IMR-90 (cell line): ENCODE results near the gene NDUFB11. TPM values are rescaled to one million over a fixed set of nuclear protein-coding genes. Genes with fewer than 3 reads are reported as not detected.

Experiments
- ATAC-seq: fragments of 200-7000 bp; cut with Tn5 transposase; 2 replicates; pipeline ENCODE4 v1.9.1; 2020; ENCODE audit warnings: low read depth, mild to moderate bottlenecking, moderate library complexity
- BruUV-seq: library from RNA; stranded (reverse); fragments of 400-500 nt; replicated peaks from 2 replicates; lab custom pipeline; 2021; lab: Mats Ljungman, UMichigan
- CTCF ChIA-PET: fragments of 300-600 bp; formaldehyde crosslinking; extraction: SDS; loops from one replicate; lab custom pipeline; 2021; ENCODE audit warnings: antibody characterized with exemption; lab: Yijun Ruan, JAX
- POLR2A ChIA-PET: fragments of 300-600 bp; sonication (Branson Sonifier 250); formaldehyde crosslinking; loops from one replicate; lab custom pipeline; 2022; ENCODE audit warnings: antibody characterized with exemption; ENCODE audit not compliant: unreplicated experiment; lab: Charles Lee
- DNase-seq: peaks from one replicate; pipeline ENCODE4 v3.0.0; 2013
- H2AFZ ChIP-seq: replicated peaks from 2 replicates; pipeline ENCODE3; 2013; ENCODE audit warnings: low read length, mild to moderate bottlenecking; ENCODE audit not compliant: poor library complexity
- H2AK5ac ChIP-seq: 2 replicates; pipeline ENCODE4 v1.6.1; 2013; ENCODE audit warnings: low read depth, low read length, inconsistent platforms
- H2AK9ac ChIP-seq: replicated peaks from 2 replicates; pipeline ENCODE3; 2013; ENCODE audit warnings: mild to moderate bottlenecking, low read depth, low read length, moderate library complexity; ENCODE audit not compliant: poor library complexity
- H2BK120ac ChIP-seq: 2 replicates; pipeline ENCODE4 v1.6.1; 2013; ENCODE audit warnings: low read depth, low read length, inconsistent platforms
- H2BK15ac ChIP-seq: 3 replicates; pipeline ENCODE4 v1.6.1; 2013; ENCODE audit warnings: low read depth, low read length, inconsistent platforms
- H2BK20ac ChIP-seq: 2 replicates; pipeline ENCODE4 v1.6.1; 2013; ENCODE audit warnings: low read depth, mild to moderate bottlenecking, inconsistent platforms, low read length, moderate library complexity
- H2BK5ac ChIP-seq: 2 replicates; pipeline ENCODE4 v1.6.1; 2013; ENCODE audit warnings: mild to moderate bottlenecking, low read depth, low read length, inconsistent platforms; ENCODE audit not compliant: poor library complexity, severe bottlenecking
- H3K14ac ChIP-seq: replicated peaks from 2 replicates; pipeline ENCODE4 v1.6.1; 2013; ENCODE audit warnings: low read depth, low read length, inconsistent platforms
- H3K18ac ChIP-seq: 2 replicates; pipeline ENCODE4 v1.6.1; 2013; ENCODE audit warnings: low read depth, low read length, control low read depth
- H3K23ac ChIP-seq: 2 replicates; pipeline ENCODE4 v1.6.1; 2013; ENCODE audit warnings: low read depth, low read length, inconsistent platforms
- H3K27ac ChIP-seq: 2 replicates; pipeline ENCODE4 v1.5.1; 2013; ENCODE audit warnings: mild to moderate bottlenecking, control low read depth, low read length; ENCODE audit not compliant: insufficient read depth
- H3K27me3 ChIP-seq: 2 replicates; pipeline ENCODE4 v1.6.1; 2013; ENCODE audit warnings: low read length; ENCODE audit not compliant: control insufficient read depth, insufficient read depth
- H3K36me3 ChIP-seq: 2 replicates; pipeline ENCODE4 v1.6.1; 2013; ENCODE audit warnings: low read length, mixed read lengths; ENCODE audit not compliant: control insufficient read depth, insufficient read depth
- H3K4ac ChIP-seq: 2 replicates; pipeline ENCODE4 v1.6.1; 2013; ENCODE audit warnings: low read depth, low read length, inconsistent platforms
- H3K4me1 ChIP-seq: 2 replicates; pipeline ENCODE4 v1.6.1; 2013; ENCODE audit warnings: low read length, mixed read lengths; ENCODE audit not compliant: control insufficient read depth, insufficient read depth
- H3K4me2 ChIP-seq: 2 replicates; pipeline ENCODE4 v1.6.1; 2013; ENCODE audit warnings: low read depth, mild to moderate bottlenecking, control low read depth, low read length, moderate library complexity
- H3K4me3 ChIP-seq: 2 replicates; pipeline ENCODE4 v1.5.1; 2013; ENCODE audit warnings: low read depth, mild to moderate bottlenecking, control low read depth, low read length, moderate library complexity; ENCODE audit not compliant: insufficient read depth
- H3K56ac ChIP-seq: 2 replicates; pipeline ENCODE4 v1.6.1; 2013; ENCODE audit warnings: low read length, inconsistent platforms; ENCODE audit not compliant: insufficient read depth; ENCODE audit errors: extremely low read depth
- H3K79me1 ChIP-seq, 2 experiments: 2 replicates each; pipeline ENCODE4 v1.6.1; 2013; ENCODE audit warnings: low read length in 2 of 2, inconsistent platforms in 1 of 2, low read depth in 1 of 2
- H3K9ac ChIP-seq: 2 replicates; pipeline ENCODE4 v1.6.1; 2013; ENCODE audit warnings: low read depth, low read length, control low read depth
- H3K9me1 ChIP-seq: 2 replicates; pipeline ENCODE4 v1.6.1; 2013; ENCODE audit warnings: low read length, inconsistent platforms; ENCODE audit not compliant: insufficient read depth
- H3K9me3 ChIP-seq: 2 replicates; pipeline ENCODE4 v1.6.1; 2013; ENCODE audit warnings: low read length; ENCODE audit not compliant: control insufficient read depth, insufficient read depth
- H4K20me1 ChIP-seq: 2 replicates; pipeline ENCODE4 v1.6.1; 2013; ENCODE audit warnings: low read length, inconsistent platforms; ENCODE audit not compliant: insufficient read depth
- H4K5ac ChIP-seq: 2 replicates; pipeline ENCODE4 v1.6.1; 2013; ENCODE audit warnings: mild to moderate bottlenecking, low read depth, low read length, control low read depth
- H4K8ac ChIP-seq, 2 experiments: 2 replicates each; pipeline ENCODE4 v1.6.1; 2013; ENCODE audit warnings: low read depth in 2 of 2, low read length in 2 of 2, control low read depth in 1 of 2, inconsistent platforms in 1 of 2
- H4K91ac ChIP-seq: 2 replicates; pipeline ENCODE4 v1.6.1; 2013; ENCODE audit warnings: low read depth, low read length, inconsistent platforms; ENCODE audit not compliant: insufficient read depth
- BHLHE40 ChIP-seq: fragments of 150-350 bp; IDR thresholded peaks from 2 replicates; pipeline ENCODE4 v1.6.1; 2016; ENCODE audit warnings: mild to moderate bottlenecking, low read depth, low read length
- CEBPB ChIP-seq: IDR thresholded peaks from 2 replicates; pipeline ENCODE4 v1.6.1; 2012; ENCODE audit warnings: low read depth, low read length, improper control_type of control experiment
- CHD1 ChIP-seq: IDR thresholded peaks from 2 replicates; pipeline ENCODE4 v1.6.1; 2012; ENCODE audit warnings: low read depth, low read length, improper control_type of control experiment
- MAFK ChIP-seq: IDR thresholded peaks from 2 replicates; pipeline ENCODE4 v1.6.1; 2012; ENCODE audit warnings: low read depth, low read length, improper control_type of control experiment
- MAZ ChIP-seq: IDR thresholded peaks from 2 replicates; pipeline ENCODE4 v1.6.1; 2012; ENCODE audit warnings: low read depth, mild to moderate bottlenecking, low read length, improper control_type of control experiment, moderate library complexity, borderline replicate concordance
- MXI1 ChIP-seq: IDR thresholded peaks from 2 replicates; pipeline ENCODE4 v1.6.1; 2012; ENCODE audit warnings: low read depth, mild to moderate bottlenecking, low read length, moderate library complexity, borderline replicate concordance
- NFE2L2 ChIP-seq: fragments of 150-350 bp; IDR thresholded peaks from 2 replicates; pipeline ENCODE4 v1.6.1; 2016; ENCODE audit warnings: low read depth, mild to moderate bottlenecking, low read length
- POLR2A ChIP-seq: IDR thresholded peaks from 2 replicates; pipeline ENCODE4 v1.6.1; 2012; ENCODE audit warnings: mild to moderate bottlenecking, low read depth, low read length
- RAD21 ChIP-seq: IDR thresholded peaks from 2 replicates; pipeline ENCODE4 v1.6.1; 2012; ENCODE audit warnings: low read length, improper control_type of control experiment
- RCOR1 ChIP-seq: IDR thresholded peaks from 2 replicates; pipeline ENCODE4 v1.6.1; 2012; ENCODE audit warnings: mild to moderate bottlenecking, low read length, improper control_type of control experiment; ENCODE audit not compliant: insufficient replicate concordance
- RFX5 ChIP-seq: IDR thresholded peaks from 2 replicates; pipeline ENCODE4 v1.8.0; 2012; ENCODE audit warnings: low read depth, mild to moderate bottlenecking, low read length, moderate library complexity
- SMC3 ChIP-seq: fragments of 150-350 bp; IDR thresholded peaks from 2 replicates; pipeline ENCODE4 v1.6.1; 2016; ENCODE audit warnings: low read depth, mild to moderate bottlenecking, antibody characterized with exemption, low read length, moderate library complexity
- WGBS, 2 experiments: methylation state at CpG; one replicate each; pipeline versions ENCODE4 v1.1.5 to v1.1.7; 2013; ENCODE audit warnings: missing lambda C conversion rate in 2 of 2; ENCODE audit not compliant: insufficient read length in 1 of 2; ENCODE audit errors: extremely low coverage in 2 of 2; 5-methylcytosine and 5-hydroxymethylcytosine counted together
- dilution Hi-C: fragments of 300-500 bp; cut with HindIII; formaldehyde crosslinking; loops from one replicate; pipeline ENCODE4 v1.14.3; 2018; ENCODE audit warnings: low sequenced_read_pairs; ENCODE audit not compliant: unreplicated experiment
- in situ Hi-C: fragments of 300-500 bp; cut with MboI; formaldehyde crosslinking; loops from 3 replicates; pipeline ENCODE4 v1.14.3; 2019; ENCODE audit warnings: low sequenced_read_pairs, inconsistent platforms, mixed read lengths
- intact Hi-C: fragments of 100-400 bp; cut with micrococcal nuclease; formaldehyde crosslinking; loops from 2 replicates; pipeline ENCODE4 v1.10.0; 2022
- polyA plus RNA-seq, 3 experiments: library from polyadenylated mRNA; depleted of rRNA; stranded (reverse); fragments of >200 nt; gene quantifications; 2 replicates each; pipeline ENCODE4 v1.2.3, GENCODE V29; 2012; ENCODE audit warnings: low replicate concordance in 1 of 3
- total RNA-seq: library from RNA; depleted of rRNA; stranded (reverse); fragments of >200 nt; gene quantifications from 2 replicates; pipeline ENCODE4 v1.2.3, GENCODE V29; 2012
- TF ChIP-seq, protein P1 (sequence below): conservative IDR thresholded peaks from 2 replicates; pipeline ENCODE4 v1.5.1; 2012; ENCODE audit warnings: mild to moderate bottlenecking, low read depth, low read length, improper control_type of control experiment
- TF ChIP-seq, protein P2 (sequence below): fragments of 150-350 bp; IDR thresholded peaks from 2 replicates; pipeline ENCODE4 v1.6.1; 2016; ENCODE audit warnings: low read depth, mild to moderate bottlenecking, low read length, moderate library complexity, borderline replicate concordance
- TF ChIP-seq, protein P3 (sequence below): fragments of 150-350 bp; IDR thresholded peaks from 2 replicates; pipeline ENCODE4 v1.6.1; 2017; ENCODE audit warnings: mild to moderate bottlenecking, antibody characterized with exemption, low read length, low read depth

NDUFB11 gene
- total and polyA plus RNA-seq, 2 of the 4 experiments (the other 2 are of a cell fraction), result 17.0 to 58.3 TPM

DNA sequence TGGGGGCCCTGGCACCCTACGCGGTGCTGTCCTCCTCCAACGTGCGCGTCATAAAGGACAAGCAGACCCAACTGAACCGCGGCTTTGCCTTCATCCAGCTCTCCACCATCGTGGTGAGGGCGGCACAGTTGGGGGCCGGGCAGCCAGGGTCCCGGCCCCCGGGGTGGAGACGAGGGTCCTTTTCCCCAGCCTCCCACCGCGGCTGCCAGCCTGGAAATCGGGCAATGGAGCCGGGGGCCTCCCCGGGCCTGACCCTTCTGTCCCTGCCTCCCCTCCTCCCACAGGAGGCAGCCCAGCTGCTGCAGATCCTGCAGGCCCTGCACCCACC lies 35.4 kb upstream of the NDUFB11 start:
- Histone ChIP-seq H3K27me3 (peaks cover 21% of the 10 kb centered on the region; the same call in 1 of the 2 replicates), H3K27ac (no peak overlapping the region), H3K9me1 (no peaks in the 10 kb centered on the region), H3K4me3 (no peak overlapping the region), H3K79me1 (peaks cover 3% of the 10 kb centered on the region in 2 experiments; a peak in 1 of 4 replicates), H3K4me1 (no peaks in the 10 kb centered on the region), H4K20me1 (no peaks in the 10 kb centered on the region), H3K23ac (no peak overlapping the region), H3K18ac (no peak overlapping the region), H2BK15ac (no peak overlapping the region), H2AFZ (no peak overlapping the region), H2BK5ac (no peak overlapping the region), H3K4me2 (no peak overlapping the region), H3K56ac (no peak overlapping the region), H2AK5ac (no peak overlapping the region), H4K91ac (no peak overlapping the region), H2BK20ac (no peak overlapping the region), H2AK9ac (no peak overlapping the region), H3K9ac (no peak overlapping the region), H3K4ac (no peak overlapping the region), H3K14ac (no peak overlapping the region), H3K36me3 (peaks cover 41% of the 10 kb centered on the region), H4K5ac (no peak overlapping the region), H2BK120ac (no peak overlapping the region), H4K8ac (no peak overlapping the region), H3K9me3 (no peaks in the 10 kb centered on the region)
- intact Hi-C loops (no loop called here), in situ Hi-C loops (no loop called here), dilution Hi-C loops (no loop called here)
- TF ChIP-seq SMC3, result no peak
- TF ChIP-seq MAFK, result no peak
- no peak for TF ChIP-seq POLR2A
- TF ChIP-seq MAZ, result no peak
- TF ChIP-seq, protein P1, sequence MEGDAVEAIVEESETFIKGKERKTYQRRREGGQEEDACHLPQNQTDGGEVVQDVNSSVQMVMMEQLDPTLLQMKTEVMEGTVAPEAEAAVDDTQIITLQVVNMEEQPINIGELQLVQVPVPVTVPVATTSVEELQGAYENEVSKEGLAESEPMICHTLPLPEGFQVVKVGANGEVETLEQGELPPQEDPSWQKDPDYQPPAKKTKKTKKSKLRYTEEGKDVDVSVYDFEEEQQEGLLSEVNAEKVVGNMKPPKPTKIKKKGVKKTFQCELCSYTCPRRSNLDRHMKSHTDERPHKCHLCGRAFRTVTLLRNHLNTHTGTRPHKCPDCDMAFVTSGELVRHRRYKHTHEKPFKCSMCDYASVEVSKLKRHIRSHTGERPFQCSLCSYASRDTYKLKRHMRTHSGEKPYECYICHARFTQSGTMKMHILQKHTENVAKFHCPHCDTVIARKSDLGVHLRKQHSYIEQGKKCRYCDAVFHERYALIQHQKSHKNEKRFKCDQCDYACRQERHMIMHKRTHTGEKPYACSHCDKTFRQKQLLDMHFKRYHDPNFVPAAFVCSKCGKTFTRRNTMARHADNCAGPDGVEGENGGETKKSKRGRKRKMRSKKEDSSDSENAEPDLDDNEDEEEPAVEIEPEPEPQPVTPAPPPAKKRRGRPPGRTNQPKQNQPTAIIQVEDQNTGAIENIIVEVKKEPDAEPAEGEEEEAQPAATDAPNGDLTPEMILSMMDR, result no peak
- no peak for TF ChIP-seq CEBPB
- TF ChIP-seq, protein P2, sequence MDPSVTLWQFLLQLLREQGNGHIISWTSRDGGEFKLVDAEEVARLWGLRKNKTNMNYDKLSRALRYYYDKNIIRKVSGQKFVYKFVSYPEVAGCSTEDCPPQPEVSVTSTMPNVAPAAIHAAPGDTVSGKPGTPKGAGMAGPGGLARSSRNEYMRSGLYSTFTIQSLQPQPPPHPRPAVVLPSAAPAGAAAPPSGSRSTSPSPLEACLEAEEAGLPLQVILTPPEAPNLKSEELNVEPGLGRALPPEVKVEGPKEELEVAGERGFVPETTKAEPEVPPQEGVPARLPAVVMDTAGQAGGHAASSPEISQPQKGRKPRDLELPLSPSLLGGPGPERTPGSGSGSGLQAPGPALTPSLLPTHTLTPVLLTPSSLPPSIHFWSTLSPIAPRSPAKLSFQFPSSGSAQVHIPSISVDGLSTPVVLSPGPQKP, result no peak
- TF ChIP-seq BHLHE40, result no peak
- no peak for TF ChIP-seq CHD1
- TF ChIP-seq RCOR1, result no peak
- no peak for TF ChIP-seq NFE2L2
- TF ChIP-seq RAD21, result no peak
- TF ChIP-seq, protein P3, sequence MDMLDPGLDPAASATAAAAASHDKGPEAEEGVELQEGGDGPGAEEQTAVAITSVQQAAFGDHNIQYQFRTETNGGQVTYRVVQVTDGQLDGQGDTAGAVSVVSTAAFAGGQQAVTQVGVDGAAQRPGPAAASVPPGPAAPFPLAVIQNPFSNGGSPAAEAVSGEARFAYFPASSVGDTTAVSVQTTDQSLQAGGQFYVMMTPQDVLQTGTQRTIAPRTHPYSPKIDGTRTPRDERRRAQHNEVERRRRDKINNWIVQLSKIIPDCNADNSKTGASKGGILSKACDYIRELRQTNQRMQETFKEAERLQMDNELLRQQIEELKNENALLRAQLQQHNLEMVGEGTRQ, result no peak
- no peak for TF ChIP-seq MXI1
- TF ChIP-seq RFX5, result no peak
- DNase-seq, result no peak
- no TSS peak for BruUV-seq
- no peak for ATAC-seq
- CTCF ChIA-PET, result no interaction called here
- WGBS, 2 experiments, result 80% methylated on average over 7 of the region's 18 CpGs; no CpG with 5 or more reads in 1 of the 2 experiments
- POLR2A ChIA-PET, result no interaction called here
